SKM-1 treated with dmso at 0.1 percent for 144 hours (cell line): ENCODE data around the gene WDR20.
"Not testable (repeated sequence)": the region's sequence is repeated elsewhere in the genome, so short reads cannot be mapped to it uniquely, and the experiment has no call there.

ENCODE experiments used
- DNase-seq: peaks from one replicate; lab custom pipeline; 2025; ENCODE audit not compliant: unreplicated experiment; lab: John Stamatoyannopoulos, UW

WDR20 gene

GRCh38 chr14:102164965-102165364, 25.3 kb downstream of the WDR20 start:
- DNase-seq = no peak

DNA sequence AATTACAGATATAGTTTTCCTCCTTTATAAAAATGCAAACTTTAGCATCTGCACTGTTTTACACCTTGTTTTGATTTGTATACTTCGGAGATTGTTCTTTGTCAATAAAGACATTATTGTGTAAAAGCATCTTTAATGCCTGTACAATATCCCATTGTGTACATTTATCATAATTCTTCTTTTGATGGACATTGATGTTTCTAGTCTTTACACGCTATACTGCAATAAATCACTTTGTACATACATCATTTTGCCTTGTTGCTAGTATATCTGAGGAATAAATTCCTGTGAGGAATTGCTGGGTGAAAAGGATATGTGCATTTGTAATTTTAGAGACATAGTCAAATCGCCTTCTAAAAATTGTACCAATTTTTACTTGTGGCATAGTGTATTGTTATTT, 30.4 kb downstream of the WDR20 start:
- DNase-seq = no peak

DNA sequence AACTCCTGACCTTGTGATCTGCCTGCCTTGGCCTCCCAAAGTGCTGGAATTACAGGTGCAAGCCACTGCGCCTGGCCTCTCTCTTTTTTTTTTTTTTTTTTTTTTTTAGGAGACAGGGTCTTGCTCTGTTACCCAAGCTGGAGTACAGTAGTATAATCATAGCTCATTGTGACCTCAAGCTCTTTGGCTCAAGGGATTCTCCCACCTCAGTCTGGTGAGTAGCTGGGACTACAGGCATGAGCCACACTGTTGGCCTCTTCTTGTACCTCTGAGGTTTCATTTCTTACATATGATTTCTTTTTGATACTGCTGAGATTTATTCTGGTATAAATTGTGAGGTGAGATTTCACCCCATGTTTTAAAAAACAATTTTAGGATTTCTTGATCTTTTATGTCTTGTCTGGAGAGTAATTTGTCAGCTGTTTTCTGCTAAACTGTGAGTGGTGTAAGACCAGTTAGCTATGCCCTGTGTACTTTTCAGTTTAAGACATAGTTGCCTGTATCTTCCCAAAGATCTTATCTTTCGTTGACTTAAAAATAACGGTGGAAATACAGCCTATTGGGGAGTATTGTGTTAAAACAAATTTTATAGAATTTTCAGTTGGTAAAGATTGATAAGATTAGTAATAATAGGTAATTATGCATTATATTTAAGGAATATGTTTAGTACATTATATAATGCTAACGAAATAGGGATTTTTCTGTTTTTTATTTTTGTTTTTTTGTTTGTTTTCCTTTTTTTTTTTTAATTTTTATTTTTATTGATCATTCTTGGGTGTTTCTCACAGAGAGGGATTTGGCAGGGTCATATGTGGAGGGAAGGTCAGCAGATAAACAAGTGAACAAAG, 31.7 kb downstream of the WDR20 start:
- no peak for DNase-seq

DNA sequence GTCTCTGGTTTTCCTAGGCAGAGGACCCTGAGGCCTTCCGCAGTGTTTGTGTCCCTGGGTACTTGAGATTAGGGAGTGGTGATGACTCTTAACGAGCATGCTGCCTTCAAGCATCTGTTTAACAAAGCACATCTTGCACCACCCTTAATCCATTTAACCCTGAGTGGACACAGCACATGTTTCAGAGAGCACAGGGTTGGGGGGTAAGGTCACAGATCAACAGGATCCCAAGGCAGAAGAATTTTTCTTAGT, 32.2 kb downstream of the WDR20 start:
- DNase-seq = not testable (repeated sequence)

DNA sequence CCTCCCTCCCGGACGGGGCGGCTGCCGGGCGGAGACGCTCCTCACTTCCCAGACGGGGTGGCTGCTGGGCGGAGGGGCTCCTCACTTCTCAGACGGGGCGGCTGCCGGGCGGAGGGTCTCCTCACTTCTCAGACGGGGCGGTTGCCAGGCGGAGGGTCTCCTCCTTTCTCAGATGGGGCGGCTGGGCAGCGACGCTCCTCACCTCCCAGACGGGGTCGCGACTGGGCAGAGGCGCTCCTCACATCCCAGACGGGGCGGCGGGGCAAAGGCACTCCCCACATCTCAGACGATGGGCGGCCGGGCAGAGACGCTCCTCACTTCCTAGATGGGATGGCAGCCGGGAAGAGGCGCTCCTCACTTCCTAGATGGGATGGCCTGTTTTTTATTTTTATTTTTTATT, 33.0 kb downstream of the WDR20 start:
- DNase-seq = not testable (repeated sequence)

GRCh38 chr14:102177161-102177560, 37.5 kb downstream of the WDR20 start:
- no peak for DNase-seq

GRCh38 chr14:102178806-102179205, 39.1 kb downstream of the WDR20 start:
- DNase-seq = no peak

DNA sequence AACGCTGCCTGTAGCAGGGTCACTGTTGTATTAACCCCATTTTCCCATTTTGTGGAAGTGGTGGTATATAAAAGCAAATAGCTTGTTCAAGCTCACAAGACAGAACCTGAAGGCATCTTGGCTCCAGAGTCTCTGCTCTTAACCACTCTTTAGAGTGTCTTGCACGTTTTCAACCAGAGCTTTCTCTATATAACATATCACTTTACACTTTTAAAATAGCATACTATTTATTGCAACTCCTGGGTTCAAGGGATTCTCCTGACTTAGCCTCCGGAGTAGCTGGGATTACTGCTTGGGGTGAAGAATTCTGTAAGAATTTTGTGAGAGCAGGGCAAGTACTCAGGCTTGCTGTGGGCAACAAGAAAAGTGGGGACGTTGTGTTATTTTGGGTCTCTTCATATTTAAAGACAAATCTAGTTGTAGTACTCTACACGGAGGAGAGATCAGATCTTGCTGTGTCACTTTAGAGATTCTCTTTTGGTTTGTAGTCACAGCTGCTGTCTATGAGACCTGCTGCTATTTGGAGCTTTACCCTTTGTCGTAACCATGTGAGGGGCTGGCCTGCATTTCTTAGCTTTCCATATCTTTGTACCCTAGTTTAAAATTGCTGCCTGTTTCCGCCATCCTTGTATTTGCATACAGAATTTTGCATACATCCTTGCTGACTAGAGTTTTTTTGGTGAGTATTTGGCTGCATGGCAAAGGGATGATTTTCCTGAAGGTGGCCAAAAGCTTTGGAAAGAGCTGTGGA, 40.7 kb downstream of the WDR20 start:
- DNase-seq = no peak

GRCh38 chr14:102181187-102181586, 41.5 kb downstream of the WDR20 start:
- no peak for DNase-seq

- no peak for DNase-seq
These were observed 42.5 kb downstream of the WDR20 start for GRCh38 chr14:102182190-102182589.

DNA sequence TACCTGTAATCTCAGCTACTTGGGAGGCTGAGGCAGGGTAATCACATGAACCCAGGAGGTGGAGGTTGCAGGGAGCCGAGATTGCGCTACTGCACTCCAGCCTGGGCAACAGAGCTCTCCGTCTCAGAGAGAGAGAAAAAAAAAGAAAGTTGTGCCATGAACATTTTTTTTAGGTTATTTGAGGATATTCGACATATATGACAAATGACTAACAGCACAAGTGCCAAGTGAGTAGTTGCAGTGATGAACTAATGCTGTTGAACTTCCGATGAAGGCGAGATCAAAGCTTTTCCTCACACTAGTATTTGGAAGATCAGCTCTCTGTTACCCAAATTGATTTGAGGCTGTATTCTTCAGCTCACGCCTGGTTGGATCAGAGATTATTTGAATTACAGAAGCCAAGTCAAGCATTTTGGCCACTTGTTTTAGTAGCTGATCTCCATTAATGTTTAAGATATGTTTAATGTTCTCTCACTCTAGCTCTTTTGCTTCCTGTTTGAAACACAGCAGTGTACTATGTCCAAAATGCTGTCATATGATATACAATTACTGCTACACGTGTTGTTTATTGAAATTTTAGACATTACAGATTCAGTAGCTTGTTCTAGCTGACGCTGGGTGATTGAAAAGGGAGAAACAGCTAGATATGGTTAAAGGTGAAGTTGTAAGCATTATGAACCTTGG, 43.4 kb downstream of the WDR20 start:
- DNase-seq = no peak

DNA sequence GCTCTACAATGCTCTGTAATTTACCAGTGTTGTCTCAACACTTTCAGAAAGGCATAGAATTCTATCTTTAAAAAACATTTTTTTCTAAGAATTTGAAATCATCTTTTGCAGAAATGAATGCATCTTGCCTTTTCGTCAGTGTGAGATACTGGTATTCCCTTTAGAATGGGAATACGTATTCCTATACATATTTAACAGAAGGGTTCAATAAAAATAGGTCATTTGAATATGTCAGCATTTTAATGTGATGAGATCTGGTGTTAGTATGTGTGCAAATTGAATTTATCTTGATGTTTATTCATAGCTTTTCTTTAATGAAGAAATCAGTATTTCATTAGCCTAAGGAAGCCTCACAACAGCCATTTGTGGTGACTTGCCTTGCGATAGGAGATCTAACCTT, 44.2 kb downstream of the WDR20 start:
- DNase-seq = no peak

- DNase-seq = no peak
These were observed 44.8 kb downstream of the WDR20 start for GRCh38 chr14:102184316-102185035.

DNA sequence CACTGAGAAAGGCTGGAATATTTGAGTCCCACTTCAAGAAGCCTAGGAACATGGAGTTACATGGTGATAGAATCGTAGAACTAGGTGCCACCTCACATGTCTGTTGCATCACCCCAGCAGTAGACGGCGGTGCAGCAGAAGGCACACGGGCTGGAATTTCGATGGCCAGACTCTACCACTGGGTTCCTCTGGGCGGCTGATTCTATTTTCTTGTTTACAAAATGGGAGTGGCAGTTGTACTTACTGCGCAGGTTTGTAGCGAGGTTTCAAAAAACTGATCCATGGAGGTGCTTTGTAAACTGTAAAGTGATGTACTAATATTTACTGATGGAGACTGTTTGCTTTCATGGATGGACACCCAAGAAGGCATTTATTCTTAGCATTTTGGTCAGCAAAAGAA, 45.7 kb downstream of the WDR20 start:
- no peak for DNase-seq

- no peak for DNase-seq
These were observed 47.3 kb downstream of the WDR20 start for GRCh38 chr14:102187044-102187443.

DNA sequence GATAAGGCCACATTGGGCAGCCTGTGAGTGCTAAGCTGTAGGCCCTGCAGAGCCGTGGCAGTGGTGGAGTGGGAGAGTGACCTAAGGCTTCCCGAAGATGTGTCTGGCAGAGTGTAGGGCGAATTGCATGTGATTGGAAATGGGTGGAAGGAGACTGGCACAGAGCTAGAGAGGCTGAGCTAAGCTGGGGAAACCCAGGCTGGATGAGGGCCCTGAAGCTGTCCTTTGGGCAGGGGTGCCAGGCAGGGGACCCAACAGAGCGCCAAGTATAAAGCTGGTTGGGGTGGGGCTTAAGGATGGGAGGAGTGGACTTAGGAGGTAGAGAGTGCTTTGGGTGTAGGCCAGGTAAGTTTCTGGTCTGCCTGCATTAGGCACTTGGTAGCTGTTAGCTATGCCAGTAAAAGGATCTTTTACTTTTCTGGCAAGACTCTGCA, 47.9 kb downstream of the WDR20 start:
- DNase-seq = no peak

DNA sequence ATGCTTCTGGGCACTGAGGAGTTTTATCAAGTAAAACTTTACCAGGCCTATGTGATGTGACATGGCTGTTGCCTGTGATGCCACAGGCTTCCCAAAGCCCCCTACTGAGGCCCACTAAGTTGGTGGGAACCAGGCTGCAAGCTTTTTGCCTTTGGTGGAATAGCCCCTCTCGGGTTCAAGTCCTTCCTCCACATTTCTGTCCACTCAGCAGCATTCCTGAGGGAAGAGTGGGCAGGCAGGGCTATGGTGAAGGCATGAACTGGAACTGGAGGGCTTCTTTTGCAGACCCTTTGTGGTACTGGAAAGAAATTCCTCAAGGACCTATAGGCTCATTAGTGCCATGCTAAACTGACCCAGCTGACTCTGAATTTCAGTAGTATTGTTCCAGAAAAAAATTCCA, 48.5 kb downstream of the WDR20 start:
- DNase-seq = no peak

- DNase-seq = no peak
These were observed 50.2 kb downstream of the WDR20 start for GRCh38 chr14:102189874-102190273.

GRCh38 chr14:102192840-102193502, 53.3 kb downstream of the WDR20 start:
- DNase-seq = no peak

DNA sequence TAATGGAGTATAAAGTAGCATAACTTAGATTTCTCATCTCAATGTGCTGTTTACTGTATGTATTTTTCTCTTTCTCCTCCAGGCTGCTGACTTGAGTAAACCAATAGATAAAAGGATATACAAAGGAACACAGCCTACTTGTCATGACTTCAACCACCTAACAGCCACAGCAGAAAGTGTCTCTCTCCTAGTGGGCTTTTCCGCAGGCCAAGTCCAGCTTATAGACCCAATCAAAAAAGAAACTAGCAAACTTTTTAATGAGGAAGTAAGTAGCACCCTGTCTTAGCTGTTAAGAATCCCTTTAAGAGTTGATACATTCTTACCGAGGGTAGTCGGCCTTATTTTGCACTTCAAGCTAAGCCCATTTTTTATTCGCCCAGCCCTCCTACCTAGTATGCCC, 55.2 kb downstream of the WDR20 start:
- DNase-seq = no peak

DNA sequence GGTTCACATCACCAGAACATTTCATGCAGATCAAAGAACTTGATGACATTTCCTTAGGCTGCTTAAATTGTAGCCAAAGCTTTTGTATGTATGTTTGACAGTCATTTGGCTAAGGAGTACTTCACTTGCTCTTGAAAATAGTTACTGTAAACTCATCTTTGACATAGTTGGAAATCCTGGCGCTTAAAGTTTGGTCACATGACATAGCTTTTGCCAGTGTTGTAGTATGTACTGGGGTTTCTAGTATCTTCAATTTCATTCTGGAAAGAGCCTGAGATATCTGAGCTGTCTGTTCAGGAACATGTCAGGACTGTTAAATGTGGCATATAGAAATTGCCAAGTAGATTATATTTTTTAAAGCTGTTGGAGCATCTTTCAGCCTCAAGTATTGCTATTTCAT, 55.7 kb downstream of the WDR20 start:
- DNase-seq = no peak
